K562 (cell line): ENCODE data around the gene NEMP2. TPM values are rescaled to one million over a fixed set of nuclear protein-coding genes. Genes with fewer than 3 reads are reported as not detected.
A peak's percentile ranks its signal among the peaks of the same experiment; 100 is the strongest.

Experiments used
- BHLHE40 ChIP-seq: IDR thresholded peaks from 2 replicates; pipeline ENCODE4 v1.6.1; 2011; ENCODE audit warnings: low read length, improper control_type of control experiment
- BMI1 ChIP-seq: fragments of 150-350 bp; IDR thresholded peaks from 2 replicates; pipeline ENCODE4 v1.6.1; 2014; ENCODE audit warnings: low read length
- BRD4 ChIP-seq: fragments of 200-600 bp; sonication (generic); IDR thresholded peaks from 2 replicates; pipeline ENCODE4 v1.6.1; 2017; ENCODE audit warnings: inconsistent platforms
- FOXJ2 ChIP-seq: fragments of 200-800 bp; sonication (Bioruptor generic); IDR thresholded peaks from 2 replicates; pipeline ENCODE4 v1.6.1; 2016; ENCODE audit warnings: missing genetic modification characterization, missing compliant biosample characterization
- FOXK2 ChIP-seq, 2 experiments: fragments of 450-650 bp; IDR thresholded peaks in 1 of 2; conservative IDR thresholded peaks in 1 of 2; 2 replicates each; pipeline ENCODE4 v1.6.1; 2016; ENCODE audit warnings: low read depth in 2 of 2, mild to moderate bottlenecking in 1 of 2
- GTF2E2 ChIP-seq: fragments of 200-800 bp; sonication (Bioruptor generic); IDR thresholded peaks from 2 replicates; pipeline ENCODE4 v1.6.1; 2016; ENCODE audit warnings: missing genetic modification characterization, missing compliant biosample characterization
- HNRNPLL ChIP-seq: fragments of 200-400 bp; formaldehyde crosslinking; IDR thresholded peaks from 2 replicates; pipeline ENCODE4 v1.6.1; 2017; ENCODE audit warnings: low read length, low read depth, mild to moderate bottlenecking; ENCODE audit not compliant: poor library complexity, severe bottlenecking
- IRF9 ChIP-seq: fragments of 450-650 bp; IDR thresholded peaks from 2 replicates; pipeline ENCODE4 v1.6.1; 2016; ENCODE audit warnings: missing biosample characterization, missing genetic modification characterization
- KAT8 ChIP-seq: fragments of 450-650 bp; IDR thresholded peaks from 2 replicates; pipeline ENCODE4 v1.6.1; 2016; ENCODE audit warnings: low read depth, mild to moderate bottlenecking
- MCM7 ChIP-seq, 2 experiments: fragments of 450-650 bp; IDR thresholded peaks; 2 replicates each; pipeline ENCODE4 v1.6.1; 2016 to 2018
- NCOA1 ChIP-seq: fragments of 450-650 bp; IDR thresholded peaks from 2 replicates; pipeline ENCODE4 v1.6.1; 2016; ENCODE audit warnings: low read depth
- RBM17 ChIP-seq: fragments of 200-400 bp; formaldehyde crosslinking; IDR thresholded peaks from 2 replicates; pipeline ENCODE4 v1.6.1; 2017; ENCODE audit warnings: low read depth, mild to moderate bottlenecking, low read length, borderline replicate concordance
- SRSF3 ChIP-seq: fragments of 200-400 bp; formaldehyde crosslinking; IDR thresholded peaks from 2 replicates; pipeline ENCODE4 v1.6.1; 2016; ENCODE audit warnings: mild to moderate bottlenecking, low read length, moderate library complexity; ENCODE audit not compliant: insufficient read depth
- STAT5A ChIP-seq: IDR thresholded peaks from 2 replicates; pipeline ENCODE4 v1.6.1; 2012; ENCODE audit warnings: low read length, inconsistent platforms, borderline replicate concordance
- SUPT5H ChIP-seq: fragments of 450-650 bp; IDR thresholded peaks from 2 replicates; pipeline ENCODE4 v1.6.1; 2016
- TRIM24 ChIP-seq, 2 experiments: fragments of 450-650 bp; IDR thresholded peaks; 2 replicates each; pipeline ENCODE4 v1.6.1; 2016
- USF2 ChIP-seq: sonication (generic); formaldehyde crosslinking; IDR thresholded peaks from 2 replicates; pipeline ENCODE4 v1.5.0; 2020; ENCODE audit warnings: missing genetic modification reagents
- XRCC5 ChIP-seq: fragments of 200-400 bp; formaldehyde crosslinking; IDR thresholded peaks from 2 replicates; pipeline ENCODE4 v1.6.1; 2017; ENCODE audit warnings: low read depth, mild to moderate bottlenecking, low read length
- ZBTB49 ChIP-seq: sonication (generic); formaldehyde crosslinking; IDR thresholded peaks from 2 replicates; pipeline ENCODE4 v1.8.0; 2022; ENCODE audit warnings: missing genetic modification reagents, mild to moderate bottlenecking, borderline replicate concordance
- ZBTB9 ChIP-seq: fragments of 450-650 bp; formaldehyde crosslinking; IDR thresholded peaks from 2 replicates; pipeline ENCODE4 v1.4.0; 2020; ENCODE audit warnings: mild to moderate bottlenecking, moderate library complexity
- ZNF133 ChIP-seq: fragments of 250-450 bp; sonication (Bioruptor Pico); IDR thresholded peaks from 2 replicates; pipeline ENCODE4 v1.4.0; 2020; ENCODE audit warnings: mild to moderate bottlenecking
- ZNF134 ChIP-seq: fragments of 250-450 bp; sonication (Bioruptor Pico); conservative IDR thresholded peaks from 2 replicates; pipeline ENCODE4 v1.4.0; 2020
- ZNF146 ChIP-seq: IDR thresholded peaks from one replicate; pipeline ENCODE4 v1.6.1; 2018; ENCODE audit warnings: missing compliant biosample characterization; ENCODE audit not compliant: unreplicated experiment
- ZNF175 ChIP-seq: fragments of 200-800 bp; sonication (Bioruptor generic); IDR thresholded peaks from 2 replicates; pipeline ENCODE4 v1.6.1; 2016; ENCODE audit warnings: low read depth, mild to moderate bottlenecking, missing genetic modification characterization, missing compliant biosample characterization
- ZNF740 ChIP-seq, 3 experiments: fragments of 200-800 bp in 1 of 3; sonication (Bioruptor generic) in 1 of 3; sonication (generic) in 1 of 3; formaldehyde crosslinking in 1 of 3; IDR thresholded peaks; 2 replicates each; pipeline versions ENCODE4 v1.6.1 to v1.8.0; 2016 to 2022; ENCODE audit warnings: mild to moderate bottlenecking in 2 of 3, missing compliant biosample characterization in 2 of 3, missing genetic modification characterization in 2 of 3, missing genetic modification reagents in 1 of 3
- polyA plus RNA-seq, 8 experiments: library from polyadenylated mRNA; depleted of rRNA in 4 of 8; stranded (reverse) in 5 of 8; unstranded in 3 of 8; fragments of >200 nt; fragmentation: Nextera tagmentation in 2 of 8; fragmentation: Illumina TruSeq in 1 of 8; extraction: Ambion mirVana in 2 of 8; extraction: Trizol in 1 of 8; gene quantifications; 2 replicates each; pipeline versions ENCODE4 v1.2.1 to v1.2.3, GENCODE V29; 2011 to 2014; ENCODE audit warnings: inconsistent platforms in 1 of 8, missing spikeins in 1 of 8
- total RNA-seq, 7 experiments: library from RNA; depleted of rRNA in 6 of 7; stranded (reverse); fragments of >200 nt in 6 of 7; fragmentation: Illumina TruSeq in 2 of 7; extraction: Trizol in 2 of 7; gene quantifications; 2 replicates each; pipeline versions ENCODE4 v1.2.1 to v1.2.3, GENCODE V29; 2011 to 2021; ENCODE audit warnings: low replicate concordance in 1 of 7

Gene NEMP2
- total and polyA plus RNA-seq, 9 of the 15 experiments (the other 6 are each of a cell fraction or from before 2014, with no cell fraction given), result 0.32 to 3.0 (median 1.7) TPM

GRCh38 chr2:190462611-190463010, 71.9 kb downstream of the NEMP2 start (continued):
- TF ChIP-seq FOXJ2 (tag), result no peak
- TF ChIP-seq RBM17, result no peak
- TF ChIP-seq ZNF175 (CRISPR knock-in tag), result no peak
- peak in 1 of 2 experiments; percentile 38; a peak in 1 of 4 replicates for TF ChIP-seq TRIM24 (IDR thresholded peaks at IDR 0.05)
- no peak for TF ChIP-seq USF2 (CRISPR knock-in tag)
- no peak for TF ChIP-seq IRF9 (tag)
- TF ChIP-seq ZNF133 (CRISPR knock-in tag), result no peak
- no peak for TF ChIP-seq BRD4
- no peak for TF ChIP-seq SUPT5H
- no peak for TF ChIP-seq BHLHE40
- TF ChIP-seq ZNF740 (CRISPR knock-in tag; IDR thresholded peaks at IDR 0.05), result no peak
- no peak for TF ChIP-seq ZNF740 (tag; IDR thresholded peaks at IDR 0.05)
- TF ChIP-seq FOXK2 (conservative IDR thresholded peaks at IDR 0.05 in 1 of 2, IDR thresholded peaks at IDR 0.05 in 1 of 2; ENCODE audit: low read depth in 2 of 2), result no peak
- no peak for TF ChIP-seq ZNF146 (CRISPR knock-in tag)
- no peak for TF ChIP-seq KAT8
- TF ChIP-seq XRCC5, result no peak
- TF ChIP-seq BMI1, result no peak
- TF ChIP-seq HNRNPLL, result no peak
- no peak for TF ChIP-seq ZBTB49 (CRISPR knock-in tag)
- no peak for TF ChIP-seq SRSF3
- no peak for TF ChIP-seq MCM7 (IDR thresholded peaks at IDR 0.05)
- TF ChIP-seq NCOA1, result peak; percentile 43; the same call in 1 of the 2 replicates
- no peak for TF ChIP-seq ZNF134 (CRISPR knock-in tag)
- TF ChIP-seq ZBTB9 (CRISPR knock-in tag), result peak; percentile 74; the same call in 1 of the 2 replicates
- no peak for TF ChIP-seq GTF2E2
- TF ChIP-seq STAT5A, result peak; percentile 60; the same call in 1 of the 2 replicates
